Activated T-cell treated with anti-CD3 and anti-CD28 coated beads, Interleukin-2, amount 50 U/mL, for 24 hours (primary cell): ENCODE data around the gene CAMSAP3.
"Not testable (repeated sequence)": the region's sequence is repeated elsewhere in the genome, so short reads cannot be mapped to it uniquely, and the experiment has no call there.

Experiments
- DNase-seq: peaks from one replicate; pipeline ENCODE4 v3.0.0-alpha.2; 2020
- H3K27ac Mint-ChIP-seq: 2 replicates; pipeline ENCODE4 v1.8.0; 2020; ENCODE audit warnings: mild to moderate bottlenecking, mixed read lengths
- H3K27me3 Mint-ChIP-seq: 2 replicates; pipeline ENCODE4 v1.8.0; 2020; ENCODE audit warnings: mixed read lengths
- H3K36me3 Mint-ChIP-seq: 2 replicates; pipeline ENCODE4 v1.8.0; 2020; ENCODE audit warnings: low read depth, mixed read lengths
- H3K4me1 Mint-ChIP-seq: 2 replicates; pipeline ENCODE4 v1.8.0; 2020; ENCODE audit warnings: low read depth, mixed read lengths
- H3K4me3 Mint-ChIP-seq: 2 replicates; pipeline ENCODE4 v1.8.0; 2020; ENCODE audit warnings: mild to moderate bottlenecking, moderate library complexity, mixed read lengths
- H3K9me3 Mint-ChIP-seq: 2 replicates; pipeline ENCODE4 v1.8.0; 2020; ENCODE audit warnings: mixed read lengths

Gene CAMSAP3

DNA sequence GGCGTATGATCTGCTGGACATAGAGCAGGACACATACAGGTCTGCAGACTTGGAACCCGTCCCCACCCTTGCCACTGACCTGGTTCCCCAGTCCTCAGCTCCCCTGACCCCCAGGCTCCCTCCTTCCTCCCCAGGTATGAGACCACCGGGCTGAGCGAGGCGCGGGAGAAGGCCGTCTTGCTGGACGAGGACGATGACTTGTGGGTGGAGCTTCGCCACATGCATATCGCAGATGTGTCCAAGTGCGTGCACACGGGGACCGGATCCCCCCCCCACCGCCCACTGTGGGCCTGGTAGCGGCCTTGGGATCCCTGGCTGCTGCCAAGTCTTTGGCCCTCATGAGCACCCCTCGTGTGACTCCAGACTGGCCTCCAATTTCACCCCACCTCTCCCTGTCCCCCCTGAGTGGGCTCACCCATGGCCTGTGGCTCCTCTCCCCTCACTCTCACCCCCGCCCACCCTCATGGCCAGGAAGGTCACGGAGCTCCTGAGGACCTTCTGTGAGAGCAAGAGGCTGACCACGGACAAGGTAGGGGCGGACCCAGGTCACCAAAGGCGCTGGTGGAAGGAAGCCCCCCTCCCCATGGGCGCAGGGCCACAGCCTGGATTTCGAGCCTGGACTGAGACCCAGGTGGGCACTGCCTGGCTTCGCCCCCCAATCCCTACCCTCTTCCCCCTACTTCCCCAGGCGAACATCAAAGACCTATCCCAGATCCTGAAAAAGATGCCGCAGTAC is 46.8 kb downstream of the CAMSAP3 start:
- no peak for DNase-seq
- Mint-ChIP-seq H3K27ac (no peak overlapping the region), H3K4me1 (peaks cover 20% of the 10 kb centered on the region), H3K27me3 (no peaks in the 10 kb centered on the region), H3K9me3 (no peaks in the 10 kb centered on the region), H3K36me3 (peaks cover 47% of the 10 kb centered on the region), H3K4me3 (no peak overlapping the region)

- Mint-ChIP-seq H3K4me1 (peaks cover 16% of the 10 kb centered on the region), H3K27ac (no peak overlapping the region), H3K4me3 (no peak overlapping the region), H3K27me3 (no peaks in the 10 kb centered on the region), H3K36me3 (peaks cover 53% of the 10 kb centered on the region), H3K9me3 (no peaks in the 10 kb centered on the region)
- DNase-seq: no peak
Measured at GRCh38 chr19:7643031-7643415, 47.4 kb downstream of the CAMSAP3 start.

DNA sequence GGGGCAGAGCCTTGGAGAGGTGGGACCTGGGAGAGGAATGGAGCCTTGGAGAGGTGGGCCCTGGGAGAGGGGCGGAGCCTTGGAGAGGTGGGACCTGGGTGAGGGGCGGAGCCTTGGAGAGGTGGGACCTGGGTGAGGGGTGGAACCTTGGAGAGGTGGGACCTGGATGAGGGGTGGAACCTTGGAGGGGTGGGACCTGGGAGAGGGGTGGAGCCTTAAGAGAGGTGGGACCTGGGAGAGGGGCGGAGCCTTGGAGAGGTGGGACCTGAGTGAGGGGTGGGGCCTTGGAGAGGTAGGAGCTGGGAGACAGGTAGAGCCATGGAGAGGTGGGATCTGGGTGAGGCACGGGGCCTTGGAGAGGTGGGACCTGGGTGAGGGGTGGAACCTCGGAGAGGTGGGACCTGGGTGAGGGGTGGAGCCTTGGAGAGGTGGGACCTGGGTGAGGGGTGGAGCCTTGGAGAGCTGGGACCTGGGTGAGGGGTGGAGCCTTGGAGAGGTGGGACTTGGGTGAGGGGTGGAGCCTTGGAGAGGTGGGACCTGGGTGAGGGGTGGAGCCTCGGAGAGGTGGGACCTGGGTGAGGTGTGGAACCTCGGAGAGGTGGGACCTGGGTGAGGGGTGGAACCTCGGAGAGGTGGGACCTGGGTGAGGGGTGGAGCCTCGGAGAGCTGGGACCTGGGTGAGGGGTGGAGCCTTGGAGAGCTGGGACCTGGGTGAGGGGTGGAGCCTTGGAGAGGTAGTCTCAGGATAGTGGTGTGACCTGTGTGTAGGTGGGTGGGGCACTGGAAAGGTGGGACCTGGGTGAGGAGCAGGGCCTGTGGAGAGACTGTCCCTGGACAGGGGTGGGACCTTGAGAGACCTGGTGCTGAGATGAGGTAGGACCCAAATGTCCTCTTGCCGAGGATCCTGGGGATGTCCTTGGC is 48.2 kb downstream of the CAMSAP3 start:
- H3K27me3 Mint-ChIP-seq, DNase-seq, H3K4me3 Mint-ChIP-seq, H3K27ac Mint-ChIP-seq, H3K9me3 Mint-ChIP-seq: not testable (repeated sequence)
- peaks cover 54% of the 10 kb centered on the region for H3K36me3 Mint-ChIP-seq
- peaks cover 13% of the 10 kb centered on the region for H3K4me1 Mint-ChIP-seq

DNA sequence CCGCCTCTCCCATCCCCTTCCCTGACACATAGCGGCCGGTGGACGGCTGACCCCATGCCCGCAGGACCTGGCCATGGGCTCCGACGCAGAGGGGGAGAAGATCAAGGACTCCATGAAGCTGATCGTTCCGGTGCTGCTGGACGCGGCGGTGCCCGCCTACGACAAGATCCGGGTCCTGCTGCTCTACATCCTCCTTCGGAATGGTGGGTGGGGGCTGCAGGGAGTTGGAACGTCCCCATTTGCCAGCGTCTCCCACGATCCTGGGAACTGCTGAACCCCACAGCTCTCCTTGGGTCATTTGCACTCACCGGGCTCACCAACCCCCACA is 48.9 kb downstream of the CAMSAP3 start:
- Mint-ChIP-seq H3K27me3 (no peaks in the 10 kb centered on the region), H3K9me3 (no peaks in the 10 kb centered on the region), H3K36me3 (peaks cover 48% of the 10 kb centered on the region), H3K4me1 (peaks cover 7% of the 10 kb centered on the region), H3K4me3 (no peak overlapping the region), H3K27ac (no peak overlapping the region)
- no peak for DNase-seq

GRCh38 chr19:7645163-7645562 is 49.5 kb downstream of the CAMSAP3 start:
- no peak for DNase-seq
- H3K36me3 Mint-ChIP-seq: peaks cover 41% of the 10 kb centered on the region
- H3K27ac Mint-ChIP-seq: no peak overlapping the region
- no peaks in the 10 kb centered on the region for H3K27me3 Mint-ChIP-seq
- peaks cover under 1% of the 10 kb centered on the region for H3K4me1 Mint-ChIP-seq
- no peak overlapping the region for H3K4me3 Mint-ChIP-seq
- no peaks in the 10 kb centered on the region for H3K9me3 Mint-ChIP-seq

GRCh38 chr19:7645656-7646425 is 50.2 kb downstream of the CAMSAP3 start:
- no peaks in the 10 kb centered on the region for H3K9me3 Mint-ChIP-seq
- H3K27ac Mint-ChIP-seq: no peak overlapping the region
- no peak overlapping the region for H3K4me3 Mint-ChIP-seq
- H3K36me3 Mint-ChIP-seq: peaks cover 35% of the 10 kb centered on the region
- no peaks in the 10 kb centered on the region for H3K27me3 Mint-ChIP-seq
- H3K4me1 Mint-ChIP-seq: no peaks in the 10 kb centered on the region
- DNase-seq: no peak

- Mint-ChIP-seq H3K4me1 (no peaks in the 10 kb centered on the region), H3K27me3 (no peaks in the 10 kb centered on the region), H3K36me3 (peaks cover 34% of the 10 kb centered on the region), H3K9me3 (no peaks in the 10 kb centered on the region), H3K27ac (no peak overlapping the region), H3K4me3 (no peak overlapping the region)
- DNase-seq: no peak
Measured at GRCh38 chr19:7646426-7646700, 50.7 kb downstream of the CAMSAP3 start.

DNA sequence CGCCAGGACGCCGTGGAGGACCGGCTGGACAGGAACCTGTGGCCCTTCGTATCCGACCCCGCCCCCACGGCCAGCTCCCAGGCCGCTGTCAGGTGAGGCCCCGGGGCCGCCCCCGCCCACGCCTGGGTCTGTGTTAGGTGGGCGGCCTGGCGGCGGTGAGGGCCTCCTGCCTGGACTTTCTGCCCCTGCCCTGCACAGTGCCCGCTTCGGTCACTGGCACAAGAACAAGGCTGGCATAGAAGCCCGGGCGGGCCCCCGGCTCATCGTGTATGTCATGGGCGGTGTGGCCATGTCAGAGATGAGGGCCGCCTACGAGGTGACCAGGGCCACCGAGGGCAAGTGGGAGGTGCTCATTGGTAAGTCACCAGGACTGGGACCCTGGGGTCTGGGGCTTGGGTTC is 51.5 kb downstream of the CAMSAP3 start:
- peaks cover 2% of the 10 kb centered on the region for H3K4me1 Mint-ChIP-seq
- H3K27me3 Mint-ChIP-seq: no peaks in the 10 kb centered on the region
- DNase-seq: no peak
- H3K4me3 Mint-ChIP-seq: no peak overlapping the region
- no peak overlapping the region for H3K27ac Mint-ChIP-seq
- no peaks in the 10 kb centered on the region for H3K9me3 Mint-ChIP-seq
- peaks cover 34% of the 10 kb centered on the region for H3K36me3 Mint-ChIP-seq

DNA sequence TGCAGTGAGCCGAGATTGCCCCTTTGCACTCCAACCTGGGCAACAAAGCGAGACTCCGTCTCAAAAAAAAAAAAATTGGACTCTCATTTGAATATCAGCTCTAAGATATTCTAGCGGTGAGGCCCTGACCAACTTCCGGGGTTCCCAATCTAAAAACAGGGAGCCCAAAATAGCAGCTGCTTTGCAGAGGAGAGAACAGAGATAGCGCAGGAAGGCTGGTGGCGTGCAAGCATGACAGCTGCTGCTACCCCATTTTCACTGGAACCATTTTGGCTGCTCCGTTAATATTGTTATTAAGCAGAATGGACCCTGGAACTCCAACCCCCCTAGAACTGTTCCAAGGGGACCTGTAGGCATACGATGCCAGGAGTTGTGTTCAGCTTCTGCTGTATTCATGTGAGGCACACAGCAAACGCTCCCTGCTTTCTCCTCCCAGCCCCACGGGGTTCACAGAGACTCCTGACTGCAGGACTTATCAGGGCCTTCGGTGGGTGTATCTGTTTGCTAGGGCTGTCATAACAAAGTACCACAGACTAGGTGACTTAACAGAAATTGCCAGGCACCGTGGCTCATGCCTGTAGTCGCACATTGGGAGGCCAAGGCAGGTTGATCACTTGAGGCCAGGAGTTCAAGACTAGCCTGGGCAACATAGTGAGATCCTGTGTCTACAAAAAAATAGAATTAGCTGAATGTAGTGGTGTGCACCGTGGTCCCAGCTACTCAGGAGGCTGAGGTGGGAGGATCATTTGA is 52.8 kb downstream of the CAMSAP3 start:
- DNase-seq: no peak
- Mint-ChIP-seq H3K27me3 (no peaks in the 10 kb centered on the region), H3K9me3 (no peaks in the 10 kb centered on the region), H3K27ac (no peak overlapping the region), H3K36me3 (peaks cover 29% of the 10 kb centered on the region), H3K4me3 (no peak overlapping the region), H3K4me1 (peaks cover 9% of the 10 kb centered on the region)

GRCh38 chr19:7650148-7650547 is 54.5 kb downstream of the CAMSAP3 start:
- Mint-ChIP-seq H3K4me3 (no peak overlapping the region), H3K4me1 (peaks cover 9% of the 10 kb centered on the region), H3K9me3 (no peaks in the 10 kb centered on the region), H3K27ac (no peak overlapping the region), H3K36me3 (peaks cover 20% of the 10 kb centered on the region), H3K27me3 (no peaks in the 10 kb centered on the region)
- no peak for DNase-seq

DNA sequence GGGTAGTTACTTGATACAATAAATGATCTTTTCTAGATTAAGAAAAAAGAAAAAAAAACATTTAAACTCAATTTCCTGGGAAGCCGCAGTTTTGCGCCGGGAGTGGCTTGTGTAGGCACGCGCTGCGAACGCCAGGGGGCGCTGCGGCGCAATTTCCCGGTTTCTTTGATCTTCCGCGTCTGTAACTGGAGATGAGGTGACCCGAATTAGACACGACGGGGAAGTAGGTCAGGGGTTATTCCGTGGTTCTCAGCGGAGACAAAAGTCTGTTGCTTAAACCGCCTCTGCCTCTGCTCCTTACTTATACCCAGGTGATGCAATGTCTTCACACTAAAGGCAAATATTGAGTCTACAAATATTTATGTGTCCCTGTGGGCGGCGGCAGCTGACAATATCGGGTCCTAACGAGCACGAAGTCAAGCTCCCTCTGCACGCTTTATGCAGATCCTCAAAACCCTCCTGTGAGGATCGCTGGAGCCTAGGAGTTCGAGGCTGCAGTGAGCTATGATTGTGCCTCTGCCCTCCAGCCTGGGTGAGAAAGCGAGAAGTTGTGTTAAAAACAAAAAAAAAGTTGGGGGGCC is 56.5 kb downstream of the CAMSAP3 start:
- Mint-ChIP-seq H3K27ac (no peak overlapping the region), H3K27me3 (no peaks in the 10 kb centered on the region), H3K4me3 (peak overlapping the region; percentile 54), H3K36me3 (peaks cover 9% of the 10 kb centered on the region), H3K4me1 (peaks cover 11% of the 10 kb centered on the region), H3K9me3 (no peaks in the 10 kb centered on the region)
- peak; percentile 90 for DNase-seq

GRCh38 chr19:7654401-7654800 is 58.7 kb downstream of the CAMSAP3 start:
- Mint-ChIP-seq H3K4me3 (no peak overlapping the region), H3K9me3 (no peaks in the 10 kb centered on the region), H3K36me3 (no peaks in the 10 kb centered on the region), H3K27ac (no peak overlapping the region), H3K4me1 (peaks cover 25% of the 10 kb centered on the region), H3K27me3 (no peaks in the 10 kb centered on the region)
- no peak for DNase-seq

DNA sequence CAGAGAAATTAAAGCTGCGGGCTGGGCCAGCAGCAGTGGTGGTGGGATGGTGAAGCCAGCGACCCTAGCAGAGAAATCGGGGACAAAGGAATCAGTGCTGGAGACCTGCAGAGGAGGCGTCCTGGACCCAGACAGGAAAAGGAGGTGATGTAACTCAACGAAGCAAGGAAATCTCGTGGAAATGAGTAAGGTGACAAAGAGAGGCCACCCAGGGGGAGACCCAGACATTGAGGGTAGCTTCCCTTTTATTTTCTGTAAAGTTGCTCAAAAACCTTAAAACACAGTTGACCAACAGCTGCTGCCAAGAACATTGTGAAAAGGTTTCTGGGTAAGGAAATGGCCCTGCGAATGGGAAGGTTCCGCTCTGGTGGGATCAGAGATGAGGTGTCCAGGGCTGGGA is 59.9 kb downstream of the CAMSAP3 start:
- H3K4me1 Mint-ChIP-seq: peaks cover 25% of the 10 kb centered on the region
- H3K27ac Mint-ChIP-seq: no peak overlapping the region
- H3K9me3 Mint-ChIP-seq: no peaks in the 10 kb centered on the region
- H3K4me3 Mint-ChIP-seq: no peak overlapping the region
- no peaks in the 10 kb centered on the region for H3K27me3 Mint-ChIP-seq
- DNase-seq: no peak
- no peaks in the 10 kb centered on the region for H3K36me3 Mint-ChIP-seq

GRCh38 chr19:7657131-7657751 is 61.6 kb downstream of the CAMSAP3 start:
- H3K4me1 Mint-ChIP-seq: peaks cover 22% of the 10 kb centered on the region
- no peaks in the 10 kb centered on the region for H3K36me3 Mint-ChIP-seq
- no peaks in the 10 kb centered on the region for H3K9me3 Mint-ChIP-seq
- no peak overlapping the region for H3K4me3 Mint-ChIP-seq
- DNase-seq: no peak
- H3K27ac Mint-ChIP-seq: peak overlapping the region; percentile 59
- no peaks in the 10 kb centered on the region for H3K27me3 Mint-ChIP-seq
